Parathyroid adenoma (tissue), 2 donors: ENCODE measurements around the gene C16orf74.

ENCODE experiments used
- H2AFZ ChIP-seq: fragments of 300-600 bp; sonication (generic); one replicate; pipeline ENCODE4 v1.7.0; 2017; ENCODE audit warnings: antibody characterized with exemption, mild to moderate bottlenecking
- H3K27ac ChIP-seq: fragments of 300-600 bp; sonication (generic); one replicate; pipeline ENCODE4 v1.7.0; 2017
- H3K27me3 ChIP-seq: fragments of 300-600 bp; sonication (generic); one replicate; pipeline ENCODE4 v1.7.0; 2017; ENCODE audit warnings: low read length; ENCODE audit not compliant: control insufficient read depth, insufficient read depth
- H3K36me3 ChIP-seq: fragments of 300-600 bp; sonication (generic); one replicate; pipeline ENCODE4 v1.7.0; 2017; ENCODE audit warnings: low read length; ENCODE audit not compliant: control insufficient read depth, insufficient read depth
- H3K4me1 ChIP-seq: fragments of 300-600 bp; sonication (generic); one replicate; pipeline ENCODE4 v1.7.0; 2017; ENCODE audit warnings: control low read depth
- H3K4me2 ChIP-seq: fragments of 300-600 bp; sonication (generic); one replicate; pipeline ENCODE4 v1.7.0; 2017; ENCODE audit warnings: low read length
- H3K4me3 ChIP-seq: fragments of 300-600 bp; sonication (generic); one replicate; pipeline ENCODE4 v1.7.0; 2017; ENCODE audit warnings: low read depth, low read length
- H3K79me2 ChIP-seq: fragments of 300-600 bp; sonication (generic); one replicate; pipeline ENCODE4 v1.7.0; 2017; ENCODE audit warnings: control low read depth
- H3K9ac ChIP-seq: fragments of 300-600 bp; sonication (generic); one replicate; pipeline ENCODE4 v1.7.0; 2017; ENCODE audit warnings: mild to moderate bottlenecking
- H3K9me3 ChIP-seq: fragments of 300-600 bp; sonication (generic); one replicate; pipeline ENCODE4 v1.7.0; 2017; ENCODE audit warnings: low read length; ENCODE audit not compliant: control insufficient read depth
- TF ChIP-seq, protein P1 (sequence below): fragments of 300-600 bp; sonication (generic); IDR thresholded peaks from one replicate; pipeline ENCODE4 v1.7.0; 2017; ENCODE audit warnings: antibody characterized with exemption, mild to moderate bottlenecking
- donor health status: primary hyperparathyroidism.

C16orf74 gene

DNA sequence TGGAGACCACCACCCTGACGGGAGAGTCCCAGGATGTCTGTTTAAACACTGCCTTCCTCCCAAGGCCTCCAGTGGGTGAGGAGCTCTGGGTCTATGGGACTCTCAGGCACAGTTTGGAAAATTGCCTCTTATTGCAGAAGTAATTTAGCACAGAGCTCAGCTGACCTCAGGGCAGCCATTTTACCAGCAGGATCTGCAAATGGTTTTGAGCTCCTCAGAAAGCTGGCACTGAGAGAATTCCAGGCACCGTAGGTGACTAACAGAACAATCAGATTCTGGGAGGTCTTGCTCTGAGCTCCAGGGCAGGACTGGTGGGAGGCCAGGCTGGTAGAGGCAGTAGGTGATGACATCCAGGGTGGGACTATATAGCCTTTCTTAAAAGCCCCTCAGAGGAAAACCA is 17.3 kb upstream of the C16orf74 start:
- Histone ChIP-seq H2AFZ (no peak overlapping the region), H3K27me3 (no peaks in the 10 kb centered on the region), H3K9ac (no peak overlapping the region), H3K4me2 (no peak overlapping the region), H3K79me2 (no peaks in the 10 kb centered on the region), H3K36me3 (no peaks in the 10 kb centered on the region), H3K9me3 (no peaks in the 10 kb centered on the region), H3K4me1 (no peaks in the 10 kb centered on the region), H3K27ac (no peak overlapping the region), H3K4me3 (no peak overlapping the region)
- TF ChIP-seq, protein P1, sequence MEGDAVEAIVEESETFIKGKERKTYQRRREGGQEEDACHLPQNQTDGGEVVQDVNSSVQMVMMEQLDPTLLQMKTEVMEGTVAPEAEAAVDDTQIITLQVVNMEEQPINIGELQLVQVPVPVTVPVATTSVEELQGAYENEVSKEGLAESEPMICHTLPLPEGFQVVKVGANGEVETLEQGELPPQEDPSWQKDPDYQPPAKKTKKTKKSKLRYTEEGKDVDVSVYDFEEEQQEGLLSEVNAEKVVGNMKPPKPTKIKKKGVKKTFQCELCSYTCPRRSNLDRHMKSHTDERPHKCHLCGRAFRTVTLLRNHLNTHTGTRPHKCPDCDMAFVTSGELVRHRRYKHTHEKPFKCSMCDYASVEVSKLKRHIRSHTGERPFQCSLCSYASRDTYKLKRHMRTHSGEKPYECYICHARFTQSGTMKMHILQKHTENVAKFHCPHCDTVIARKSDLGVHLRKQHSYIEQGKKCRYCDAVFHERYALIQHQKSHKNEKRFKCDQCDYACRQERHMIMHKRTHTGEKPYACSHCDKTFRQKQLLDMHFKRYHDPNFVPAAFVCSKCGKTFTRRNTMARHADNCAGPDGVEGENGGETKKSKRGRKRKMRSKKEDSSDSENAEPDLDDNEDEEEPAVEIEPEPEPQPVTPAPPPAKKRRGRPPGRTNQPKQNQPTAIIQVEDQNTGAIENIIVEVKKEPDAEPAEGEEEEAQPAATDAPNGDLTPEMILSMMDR, result no peak

DNA sequence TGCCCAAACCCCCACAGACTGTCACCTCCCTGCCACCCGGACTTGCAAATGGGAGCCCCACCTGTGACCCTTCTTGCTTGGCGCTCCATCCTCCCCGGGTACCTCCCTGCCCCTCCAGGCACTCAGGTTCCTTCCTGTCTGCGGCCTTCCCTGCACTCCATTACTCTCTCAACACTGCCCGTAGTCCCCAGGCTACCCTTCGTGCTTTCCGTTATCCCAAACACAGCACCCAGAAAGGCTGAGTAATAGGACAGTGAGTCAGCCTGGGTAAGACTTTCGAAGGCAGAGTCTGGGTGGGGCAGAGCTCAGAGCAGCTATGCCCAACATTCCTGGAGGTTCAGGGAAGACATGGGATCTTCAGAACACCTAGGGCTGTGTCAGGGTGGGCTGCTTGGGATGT is 16.6 kb upstream of the C16orf74 start:
- no peaks in the 10 kb centered on the region for H3K4me1 ChIP-seq
- H3K36me3 ChIP-seq, result no peaks in the 10 kb centered on the region
- H3K4me3 ChIP-seq, result no peak overlapping the region
- H3K9ac ChIP-seq, result no peak overlapping the region
- H3K27me3 ChIP-seq, result no peaks in the 10 kb centered on the region
- H3K4me2 ChIP-seq, result no peak overlapping the region
- H2AFZ ChIP-seq, result no peak overlapping the region
- no peaks in the 10 kb centered on the region for H3K79me2 ChIP-seq
- TF ChIP-seq, protein P1, result no peak
- no peak overlapping the region for H3K27ac ChIP-seq
- H3K9me3 ChIP-seq, result no peaks in the 10 kb centered on the region

DNA sequence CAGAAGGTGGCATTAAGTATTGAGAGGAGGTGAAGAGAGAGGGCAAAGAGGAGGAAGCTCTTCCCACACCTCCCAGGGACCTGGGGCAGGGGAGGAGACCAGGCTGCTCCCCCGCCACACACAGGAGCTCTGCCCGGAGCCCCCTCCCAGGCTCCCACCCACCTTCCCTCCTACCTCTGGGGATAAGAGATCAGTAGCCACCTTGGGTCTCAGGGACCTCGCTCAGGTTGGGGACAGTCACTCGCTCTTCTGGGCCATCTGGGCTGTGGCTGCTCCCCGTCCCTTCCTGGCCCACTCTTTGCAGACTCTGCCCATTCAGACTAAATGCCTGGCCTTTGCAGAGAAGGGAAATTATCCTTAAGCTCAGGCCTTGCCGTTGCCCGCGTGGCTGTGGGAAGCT is 14.9 kb upstream of the C16orf74 start:
- Histone ChIP-seq H3K27me3 (no peaks in the 10 kb centered on the region), H3K4me1 (no peaks in the 10 kb centered on the region), H3K4me2 (no peak overlapping the region), H3K79me2 (no peaks in the 10 kb centered on the region), H3K4me3 (no peak overlapping the region), H2AFZ (no peak overlapping the region), H3K9ac (no peak overlapping the region), H3K27ac (no peak overlapping the region), H3K36me3 (no peaks in the 10 kb centered on the region), H3K9me3 (no peaks in the 10 kb centered on the region)
- TF ChIP-seq, protein P1, result no peak

DNA sequence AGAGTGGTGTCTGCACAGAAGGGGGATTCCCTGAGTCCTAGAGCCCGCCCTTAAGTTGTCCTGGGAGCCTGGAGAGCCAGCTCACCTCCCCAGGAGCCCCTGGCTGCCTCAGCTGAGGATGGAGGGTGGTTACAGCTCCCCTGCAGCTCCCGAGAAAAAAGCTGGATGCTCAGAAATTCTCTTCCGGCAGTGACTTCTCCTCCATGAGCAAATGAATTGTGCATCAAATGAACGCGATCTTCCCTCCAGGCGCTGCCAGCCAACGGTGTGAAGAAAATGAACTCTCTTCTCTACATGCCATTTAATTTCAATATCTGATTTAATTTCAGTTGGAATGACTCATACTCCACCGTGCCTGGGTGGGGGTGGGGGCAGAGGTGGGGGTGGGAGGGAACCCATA is 14.3 kb upstream of the C16orf74 start:
- no peaks in the 10 kb centered on the region for H3K4me1 ChIP-seq
- H3K9ac ChIP-seq, result no peak overlapping the region
- H3K9me3 ChIP-seq, result no peaks in the 10 kb centered on the region
- TF ChIP-seq, protein P1, result no peak
- H2AFZ ChIP-seq, result no peak overlapping the region
- no peaks in the 10 kb centered on the region for H3K79me2 ChIP-seq
- no peaks in the 10 kb centered on the region for H3K36me3 ChIP-seq
- no peak overlapping the region for H3K4me3 ChIP-seq
- no peak overlapping the region for H3K27ac ChIP-seq
- no peaks in the 10 kb centered on the region for H3K27me3 ChIP-seq
- no peak overlapping the region for H3K4me2 ChIP-seq

DNA sequence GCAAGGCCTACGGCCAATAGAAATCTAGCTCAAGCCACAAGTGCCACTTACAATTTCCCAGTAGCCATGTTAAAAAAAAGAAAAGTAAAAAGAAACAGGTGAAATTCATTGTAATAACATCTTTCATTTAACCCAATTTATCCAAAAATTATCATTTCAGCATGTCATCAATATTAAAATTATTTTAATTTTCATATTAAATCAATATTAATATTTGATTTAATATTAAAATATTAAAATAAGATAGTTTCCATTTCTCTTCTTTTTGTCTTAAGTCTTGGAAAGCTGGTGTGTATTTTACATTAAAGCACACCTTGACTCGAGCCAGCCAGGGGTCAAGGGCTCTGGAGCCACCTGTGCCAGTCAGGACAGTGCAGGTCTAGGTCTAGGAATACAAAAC is 12.7 kb upstream of the C16orf74 start:
- Histone ChIP-seq H3K27ac (no peak overlapping the region), H2AFZ (no peak overlapping the region), H3K27me3 (no peaks in the 10 kb centered on the region)

More for the DNA sequence above, 12.7 kb upstream of the C16orf74 start:
- H3K79me2 ChIP-seq, result no peaks in the 10 kb centered on the region
- no peak overlapping the region for H3K4me2 ChIP-seq
- no peak overlapping the region for H3K9ac ChIP-seq
- TF ChIP-seq, protein P1, result no peak
- no peak overlapping the region for H3K4me3 ChIP-seq
- no peaks in the 10 kb centered on the region for H3K36me3 ChIP-seq
- no peaks in the 10 kb centered on the region for H3K4me1 ChIP-seq
- H3K9me3 ChIP-seq, result no peaks in the 10 kb centered on the region
